ENCODE data around the gene DHX57.
"Not testable (repeated sequence)": the region's sequence is repeated elsewhere in the genome, so short reads cannot be mapped to it uniquely, and the experiment has no call there.

DHX57 gene

GRCh38 chr2:38765149-38765548, 110.6 kb downstream of the DHX57 start:
- no peak overlapping the region for H3K4me3 Mint-ChIP-seq
- H3K4me1 Mint-ChIP-seq (ENCODE audit: low read depth): peaks cover 12% of the 10 kb centered on the region
- H3K27ac Mint-ChIP-seq: no peak overlapping the region
- H3K36me3 Mint-ChIP-seq (ENCODE audit: low read depth): no peaks in the 10 kb centered on the region
- H3K9me3 Mint-ChIP-seq: peaks cover 2% of the 10 kb centered on the region
- H3K27me3 Mint-ChIP-seq (ENCODE audit: low read depth): no peaks in the 10 kb centered on the region

DNA sequence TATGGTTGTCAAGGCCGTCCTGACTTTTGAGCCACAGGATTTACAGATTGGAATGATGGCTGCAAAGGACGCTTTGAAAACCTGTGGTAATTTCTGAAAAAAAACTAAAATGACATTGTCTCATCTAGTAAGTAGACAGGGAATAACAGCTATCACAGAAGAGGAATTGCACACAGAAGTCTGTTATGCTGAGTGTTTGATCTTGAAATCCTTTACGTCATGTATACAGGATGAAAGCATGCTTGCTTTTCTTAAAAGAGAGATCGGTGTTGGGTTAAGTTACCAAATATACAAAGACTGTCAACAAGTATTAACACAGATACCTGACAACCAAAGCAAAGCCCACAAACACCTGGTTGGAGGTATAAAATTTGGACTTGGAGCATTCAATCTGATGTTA, 112.0 kb downstream of the DHX57 start:
- Mint-ChIP-seq H3K27me3 (ENCODE audit: low read depth) (no peaks in the 10 kb centered on the region), H3K9me3 (peaks cover 2% of the 10 kb centered on the region), H3K36me3 (ENCODE audit: low read depth) (no peaks in the 10 kb centered on the region), H3K4me1 (ENCODE audit: low read depth) (peaks cover 12% of the 10 kb centered on the region), H3K4me3 (no peak overlapping the region), H3K27ac (no peak overlapping the region)

GRCh38 chr2:38763228-38763627, 112.5 kb downstream of the DHX57 start:
- H3K27me3 Mint-ChIP-seq (ENCODE audit: low read depth): no peaks in the 10 kb centered on the region
- no peaks in the 10 kb centered on the region for H3K36me3 Mint-ChIP-seq (ENCODE audit: low read depth)
- peak overlapping the region; percentile 69 for H3K27ac Mint-ChIP-seq
- H3K9me3 Mint-ChIP-seq: peaks cover 2% of the 10 kb centered on the region
- peaks cover 12% of the 10 kb centered on the region for H3K4me1 Mint-ChIP-seq (ENCODE audit: low read depth)
- H3K4me3 Mint-ChIP-seq: no peak overlapping the region

GRCh38 chr2:38755891-38756290, 119.8 kb downstream of the DHX57 start:
- peaks cover 18% of the 10 kb centered on the region for H3K4me1 Mint-ChIP-seq (ENCODE audit: low read depth)
- H3K4me3 Mint-ChIP-seq; H3K27me3 Mint-ChIP-seq (ENCODE audit: low read depth); H3K36me3 Mint-ChIP-seq (ENCODE audit: low read depth); H3K27ac Mint-ChIP-seq; H3K9me3 Mint-ChIP-seq: not testable (repeated sequence)

DNA sequence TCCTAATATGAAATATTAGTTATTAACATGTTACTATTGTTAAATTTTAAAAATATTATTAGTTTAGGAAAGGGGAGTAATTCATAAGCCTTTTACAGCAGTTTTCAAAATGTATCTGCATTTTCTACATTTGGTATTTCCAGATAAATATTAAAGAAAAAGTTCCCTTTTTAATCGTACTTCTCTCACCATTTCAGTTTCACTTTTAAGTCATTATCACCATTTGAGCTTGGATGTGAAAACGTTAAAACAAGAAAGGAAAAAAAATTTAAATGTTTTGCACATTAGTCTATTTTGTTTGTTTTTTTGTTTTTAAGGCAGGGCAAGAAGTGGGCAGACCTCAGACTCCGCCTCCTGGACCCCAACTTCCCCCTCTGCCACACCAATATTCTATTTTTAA, 121.2 kb downstream of the DHX57 start:
- peaks cover 23% of the 10 kb centered on the region for H3K4me1 Mint-ChIP-seq (ENCODE audit: low read depth)
- H3K9me3 Mint-ChIP-seq: no peaks in the 10 kb centered on the region
- H3K36me3 Mint-ChIP-seq (ENCODE audit: low read depth): peaks cover 13% of the 10 kb centered on the region
- peak overlapping the region; percentile 51 for H3K4me3 Mint-ChIP-seq
- H3K27ac Mint-ChIP-seq: peak overlapping the region; percentile 71
- H3K27me3 Mint-ChIP-seq (ENCODE audit: low read depth): peaks cover 3% of the 10 kb centered on the region

GRCh38 chr2:38754049-38754448, 121.7 kb downstream of the DHX57 start:
- H3K4me3 Mint-ChIP-seq: peak overlapping the region; percentile 65
- H3K9me3 Mint-ChIP-seq: no peaks in the 10 kb centered on the region
- H3K36me3 Mint-ChIP-seq (ENCODE audit: low read depth): peaks cover 17% of the 10 kb centered on the region
- H3K27ac Mint-ChIP-seq: peak overlapping the region; percentile 82
- peaks cover 26% of the 10 kb centered on the region for H3K4me1 Mint-ChIP-seq (ENCODE audit: low read depth)
- peaks cover 3% of the 10 kb centered on the region for H3K27me3 Mint-ChIP-seq (ENCODE audit: low read depth)

- Mint-ChIP-seq H3K36me3 (ENCODE audit: low read depth) (peaks cover 38% of the 10 kb centered on the region), H3K9me3 (no peaks in the 10 kb centered on the region), H3K4me3 (peak overlapping the region; percentile 100), H3K27me3 (ENCODE audit: low read depth) (peaks cover 3% of the 10 kb centered on the region), H3K4me1 (ENCODE audit: low read depth) (peaks cover 48% of the 10 kb centered on the region), H3K27ac (peak overlapping the region; percentile 100)
These were observed 123.9 kb downstream of the DHX57 start for GRCh38 chr2:38751596-38752410.

- Mint-ChIP-seq H3K27ac (peak within 1 kb of the TSS; percentile 100), H3K4me3 (peak within 1 kb of the TSS; percentile 100), H3K36me3 (ENCODE audit: low read depth) (peaks cover 46% of the 10 kb centered on the region), H3K9me3 (no peaks in the 10 kb centered on the region), H3K27me3 (ENCODE audit: low read depth) (peaks cover 3% of the 10 kb centered on the region), H3K4me1 (ENCODE audit: low read depth) (peaks cover 55% of the 10 kb centered on the region)
These were observed 124.7 kb downstream of the DHX57 start, which contains the start of gene SRSF7 for GRCh38 chr2:38750891-38751595. SRSF7 (minus strand) TSS chr2:38751361; CDS start chr2:38751256, 105 bp downstream.

GRCh38 chr2:38750011-38750890, 125.5 kb downstream of the DHX57 start:
- peaks cover 60% of the 10 kb centered on the region for H3K4me1 Mint-ChIP-seq (ENCODE audit: low read depth)
- peaks cover 3% of the 10 kb centered on the region for H3K27me3 Mint-ChIP-seq (ENCODE audit: low read depth)
- H3K36me3 Mint-ChIP-seq (ENCODE audit: low read depth): peaks cover 53% of the 10 kb centered on the region
- H3K27ac Mint-ChIP-seq: peak overlapping the region; percentile 100
- H3K9me3 Mint-ChIP-seq: no peaks in the 10 kb centered on the region
- peak overlapping the region; percentile 100 for H3K4me3 Mint-ChIP-seq

- Mint-ChIP-seq H3K36me3 (ENCODE audit: low read depth) (peaks cover 61% of the 10 kb centered on the region), H3K4me1 (ENCODE audit: low read depth) (peaks cover 65% of the 10 kb centered on the region), H3K27ac (peak overlapping the region; percentile 71), H3K9me3 (no peaks in the 10 kb centered on the region), H3K4me3 (peak overlapping the region; percentile 100), H3K27me3 (ENCODE audit: low read depth) (peaks cover 3% of the 10 kb centered on the region)
These were observed 126.6 kb downstream of the DHX57 start for GRCh38 chr2:38748943-38749804.

- Mint-ChIP-seq H3K36me3 (ENCODE audit: low read depth) (peaks cover 67% of the 10 kb centered on the region), H3K27ac (peak overlapping the region; percentile 62), H3K27me3 (ENCODE audit: low read depth) (peaks cover 3% of the 10 kb centered on the region), H3K4me3 (peak overlapping the region; percentile 70), H3K4me1 (ENCODE audit: low read depth) (peaks cover 64% of the 10 kb centered on the region), H3K9me3 (no peaks in the 10 kb centered on the region)
These were observed 127.3 kb downstream of the DHX57 start for GRCh38 chr2:38748391-38748790.

DNA sequence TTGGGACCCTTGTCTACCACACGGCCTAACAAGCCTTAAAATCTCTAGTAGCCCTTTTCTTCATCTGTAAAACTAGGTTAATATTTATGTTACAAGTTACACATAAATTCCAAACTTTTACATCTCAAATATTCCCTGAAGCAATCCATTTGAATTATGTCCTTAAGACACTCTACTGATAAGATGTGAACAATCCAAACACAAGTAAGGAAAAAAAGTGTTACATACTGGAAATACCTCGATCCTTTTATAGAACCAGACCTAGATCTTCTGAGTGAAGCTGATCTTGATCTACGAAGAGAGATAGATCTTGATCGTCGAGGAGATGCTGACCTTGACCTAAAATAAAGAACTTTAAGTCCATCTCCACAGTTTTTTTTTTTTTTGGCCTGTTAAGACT, 127.9 kb downstream of the DHX57 start:
- H3K9me3 Mint-ChIP-seq: no peaks in the 10 kb centered on the region
- H3K4me3 Mint-ChIP-seq: peak overlapping the region; percentile 70
- H3K27me3 Mint-ChIP-seq (ENCODE audit: low read depth): peaks cover 3% of the 10 kb centered on the region
- H3K27ac Mint-ChIP-seq: peak overlapping the region; percentile 63
- H3K4me1 Mint-ChIP-seq (ENCODE audit: low read depth): peaks cover 64% of the 10 kb centered on the region
- H3K36me3 Mint-ChIP-seq (ENCODE audit: low read depth): peaks cover 69% of the 10 kb centered on the region

Data from T-helper 1 cell treated with Interleukin-12 subunit alpha and Interleukin-12 subunit beta and Interleukin-4 antibody, amounts not matched to agents 30 μg/mL and 1 μg/mL, for 36 hours (primary cell).